ENCODE data around the gene HERC2. TPM values are rescaled to one million over a fixed set of nuclear protein-coding genes. Genes with fewer than 3 reads are reported as not detected.
"Not testable (repeated sequence)": the region's sequence is repeated elsewhere in the genome, so short reads cannot be mapped to it uniquely, and the experiment has no call there.

HERC2 gene
- total RNA-seq, 1 donor from 2014 or later = 53.4 TPM

DNA sequence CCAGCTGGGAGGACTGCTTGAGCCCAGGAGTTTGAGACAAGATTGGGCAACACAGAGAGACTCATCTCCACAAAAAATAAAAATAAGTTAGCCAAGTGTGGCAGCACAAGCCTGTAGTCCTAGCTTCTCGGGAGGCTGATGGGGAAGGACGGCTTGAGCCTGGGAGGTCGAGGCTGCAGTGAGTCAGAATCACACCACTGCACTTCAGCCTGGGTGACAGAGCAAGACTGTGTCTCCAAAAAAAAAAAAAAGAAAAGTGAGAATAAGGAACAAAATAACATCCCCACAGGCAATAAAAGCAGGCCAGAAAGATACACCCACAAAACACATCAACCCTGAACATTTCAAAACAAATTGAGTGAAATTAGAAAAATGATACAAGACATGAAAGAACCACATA is 174.2 kb downstream of the HERC2 start:
- Histone ChIP-seq H3K36me3 (ENCODE audit: control insufficient read depth, insufficient read depth, low read length) (no peaks in the 10 kb centered on the region), H3K4me3 (ENCODE audit: low read depth, low read length) (no peak overlapping the region), H3K27me3 (ENCODE audit: control insufficient read depth, insufficient read depth, low read length) (no peaks in the 10 kb centered on the region)
- TF ChIP-seq, protein P1, sequence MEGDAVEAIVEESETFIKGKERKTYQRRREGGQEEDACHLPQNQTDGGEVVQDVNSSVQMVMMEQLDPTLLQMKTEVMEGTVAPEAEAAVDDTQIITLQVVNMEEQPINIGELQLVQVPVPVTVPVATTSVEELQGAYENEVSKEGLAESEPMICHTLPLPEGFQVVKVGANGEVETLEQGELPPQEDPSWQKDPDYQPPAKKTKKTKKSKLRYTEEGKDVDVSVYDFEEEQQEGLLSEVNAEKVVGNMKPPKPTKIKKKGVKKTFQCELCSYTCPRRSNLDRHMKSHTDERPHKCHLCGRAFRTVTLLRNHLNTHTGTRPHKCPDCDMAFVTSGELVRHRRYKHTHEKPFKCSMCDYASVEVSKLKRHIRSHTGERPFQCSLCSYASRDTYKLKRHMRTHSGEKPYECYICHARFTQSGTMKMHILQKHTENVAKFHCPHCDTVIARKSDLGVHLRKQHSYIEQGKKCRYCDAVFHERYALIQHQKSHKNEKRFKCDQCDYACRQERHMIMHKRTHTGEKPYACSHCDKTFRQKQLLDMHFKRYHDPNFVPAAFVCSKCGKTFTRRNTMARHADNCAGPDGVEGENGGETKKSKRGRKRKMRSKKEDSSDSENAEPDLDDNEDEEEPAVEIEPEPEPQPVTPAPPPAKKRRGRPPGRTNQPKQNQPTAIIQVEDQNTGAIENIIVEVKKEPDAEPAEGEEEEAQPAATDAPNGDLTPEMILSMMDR (IDR thresholded peaks at IDR 0.05; ENCODE audit: insufficient read depth, low read length, poor library complexity, severe bottlenecking) = no peak
- no peak for DNase-seq (ENCODE audit: low read depth)

DNA sequence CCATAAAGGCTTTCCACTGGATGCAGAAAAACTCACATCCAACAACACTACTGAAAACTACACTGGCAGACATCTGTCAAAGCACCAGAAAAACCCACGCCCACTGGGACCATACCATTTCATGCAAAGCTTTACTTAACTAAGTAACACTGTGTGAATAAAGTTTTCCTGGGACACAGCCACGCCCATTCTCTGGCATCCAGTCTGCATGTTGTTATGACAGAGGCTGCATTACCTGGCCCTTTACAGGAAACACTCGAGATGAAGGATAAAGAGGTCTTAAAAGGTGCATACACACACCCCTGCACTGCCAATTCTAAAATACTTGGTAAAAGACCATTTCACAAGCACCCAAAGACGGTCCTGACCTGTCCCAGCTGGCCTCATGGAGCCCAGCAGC is 176.6 kb downstream of the HERC2 start:
- DNase-seq (ENCODE audit: low read depth); H3K27me3 ChIP-seq (ENCODE audit: control insufficient read depth, insufficient read depth, low read length); H3K4me3 ChIP-seq (ENCODE audit: low read depth, low read length); H3K36me3 ChIP-seq (ENCODE audit: control insufficient read depth, insufficient read depth, low read length): not testable (repeated sequence)

DNA sequence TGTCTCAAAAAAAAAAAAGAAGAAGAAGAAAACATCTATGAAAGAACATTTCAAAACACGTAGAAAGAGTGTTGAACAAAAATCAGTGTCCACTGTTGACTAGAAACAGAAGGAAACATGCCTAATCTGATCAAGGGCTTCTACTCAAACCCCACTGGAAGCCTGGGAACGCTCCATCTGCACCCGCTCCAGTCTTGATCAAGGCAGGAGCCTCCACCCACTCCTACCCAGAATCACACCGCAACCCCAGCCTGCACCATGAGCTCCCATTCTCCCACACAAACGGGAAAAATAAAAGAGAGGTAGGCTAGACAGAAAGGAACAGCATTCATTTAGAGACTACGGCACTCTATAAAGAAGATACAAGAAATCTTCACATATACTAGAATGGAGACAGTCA is 181.9 kb downstream of the HERC2 start:
- DNase-seq (ENCODE audit: low read depth) = no peak
- Histone ChIP-seq H3K27me3 (ENCODE audit: control insufficient read depth, insufficient read depth, low read length) (no peaks in the 10 kb centered on the region), H3K36me3 (ENCODE audit: control insufficient read depth, insufficient read depth, low read length) (no peaks in the 10 kb centered on the region), H3K4me3 (ENCODE audit: low read depth, low read length) (no peak overlapping the region)
- TF ChIP-seq, protein P1 (IDR thresholded peaks at IDR 0.05; ENCODE audit: insufficient read depth, low read length, poor library complexity, severe bottlenecking) = no peak

DNA sequence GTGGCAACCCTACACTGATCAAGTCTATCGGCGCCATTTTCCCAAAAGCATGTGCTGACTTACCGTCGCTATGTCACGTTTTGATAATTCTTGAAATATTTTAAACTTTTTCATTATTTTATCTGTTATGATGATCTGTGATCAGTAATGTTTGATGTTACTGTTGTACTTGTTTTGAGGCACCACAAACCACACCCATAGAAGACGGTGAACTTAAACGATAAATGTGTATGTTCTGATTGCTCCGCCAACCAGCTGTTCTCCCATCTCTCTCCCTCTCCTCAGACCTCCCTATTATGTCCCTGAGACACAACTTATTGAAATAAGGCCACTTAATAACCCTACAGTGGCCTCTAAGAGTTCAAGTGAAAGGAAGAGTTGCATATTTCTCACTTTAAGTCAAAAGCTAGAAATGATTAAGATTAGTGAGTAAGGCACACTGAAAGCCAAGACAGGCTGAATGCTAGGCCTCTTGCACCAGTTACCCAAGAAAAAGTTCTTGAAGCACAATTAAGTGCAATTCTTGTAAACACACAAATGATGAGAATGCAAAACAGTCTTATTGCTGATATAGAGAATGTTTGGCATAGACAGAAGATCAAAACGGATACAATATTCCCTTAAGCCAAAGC is 184.5 kb downstream of the HERC2 start:
- not testable (repeated sequence) for H3K27me3 ChIP-seq (ENCODE audit: control insufficient read depth, insufficient read depth, low read length); DNase-seq (ENCODE audit: low read depth); H3K4me3 ChIP-seq (ENCODE audit: low read depth, low read length); H3K36me3 ChIP-seq (ENCODE audit: control insufficient read depth, insufficient read depth, low read length)

DNA sequence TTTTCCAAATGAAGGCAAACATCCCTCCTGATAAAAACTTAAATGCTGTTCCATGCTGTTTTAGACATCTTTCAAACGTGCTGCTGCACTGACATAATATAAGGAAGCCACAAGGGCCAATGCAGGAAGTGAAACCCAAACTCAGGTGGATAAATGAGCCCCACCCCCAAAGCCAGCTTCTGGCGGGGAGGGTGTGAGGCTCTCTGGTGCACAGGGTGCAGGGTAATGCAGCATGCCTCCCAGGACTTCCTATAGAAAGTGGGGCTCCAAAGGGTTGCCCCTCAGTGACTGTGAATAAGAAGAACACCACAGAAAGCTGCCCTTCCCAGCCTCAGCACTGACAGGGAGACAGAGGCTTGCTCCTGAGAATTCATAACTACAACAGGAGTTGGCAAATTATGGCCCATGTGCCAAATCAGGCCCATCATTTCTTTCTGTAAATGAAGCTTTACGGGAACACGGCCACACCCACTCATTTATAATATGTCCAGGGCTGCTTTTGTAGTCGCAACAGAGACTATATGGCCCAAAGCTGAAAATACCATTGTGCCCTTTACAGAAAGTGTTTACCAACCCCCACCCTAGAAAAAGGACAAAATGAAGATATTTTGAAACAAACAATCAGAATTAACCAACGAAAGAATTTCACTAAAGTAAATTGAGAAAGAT is 185.6 kb downstream of the HERC2 start:
- H3K4me3 ChIP-seq (ENCODE audit: low read depth, low read length); DNase-seq (ENCODE audit: low read depth); H3K36me3 ChIP-seq (ENCODE audit: control insufficient read depth, insufficient read depth, low read length); H3K27me3 ChIP-seq (ENCODE audit: control insufficient read depth, insufficient read depth, low read length): not testable (repeated sequence)

DNA sequence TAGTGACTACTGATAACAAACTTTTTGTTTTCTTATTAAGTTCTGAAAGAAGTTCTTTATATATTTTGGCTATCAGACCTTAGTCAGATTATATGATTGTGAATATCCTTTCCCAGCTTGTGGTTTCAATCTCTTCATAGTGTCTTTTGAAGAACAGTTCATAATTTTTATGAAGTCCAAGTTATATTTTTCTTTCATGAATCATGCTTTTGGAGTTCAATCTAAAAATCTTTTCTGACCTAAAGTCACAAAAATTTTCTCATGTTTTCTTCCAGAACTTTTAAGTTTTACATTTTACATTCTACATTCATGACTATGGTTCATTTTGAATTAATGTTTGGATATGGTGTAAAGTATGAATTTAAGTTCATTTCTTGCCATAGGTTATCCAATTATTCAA is 188.7 kb downstream of the HERC2 start:
- TF ChIP-seq, protein P1 (IDR thresholded peaks at IDR 0.05; ENCODE audit: insufficient read depth, low read length, poor library complexity, severe bottlenecking) = no peak
- Histone ChIP-seq H3K36me3 (ENCODE audit: control insufficient read depth, insufficient read depth, low read length) (peaks cover 3% of the 10 kb centered on the region), H3K27me3 (ENCODE audit: control insufficient read depth, insufficient read depth, low read length) (no peaks in the 10 kb centered on the region), H3K4me3 (ENCODE audit: low read depth, low read length) (no peak overlapping the region)
- DNase-seq (ENCODE audit: low read depth) = no peak

DNA sequence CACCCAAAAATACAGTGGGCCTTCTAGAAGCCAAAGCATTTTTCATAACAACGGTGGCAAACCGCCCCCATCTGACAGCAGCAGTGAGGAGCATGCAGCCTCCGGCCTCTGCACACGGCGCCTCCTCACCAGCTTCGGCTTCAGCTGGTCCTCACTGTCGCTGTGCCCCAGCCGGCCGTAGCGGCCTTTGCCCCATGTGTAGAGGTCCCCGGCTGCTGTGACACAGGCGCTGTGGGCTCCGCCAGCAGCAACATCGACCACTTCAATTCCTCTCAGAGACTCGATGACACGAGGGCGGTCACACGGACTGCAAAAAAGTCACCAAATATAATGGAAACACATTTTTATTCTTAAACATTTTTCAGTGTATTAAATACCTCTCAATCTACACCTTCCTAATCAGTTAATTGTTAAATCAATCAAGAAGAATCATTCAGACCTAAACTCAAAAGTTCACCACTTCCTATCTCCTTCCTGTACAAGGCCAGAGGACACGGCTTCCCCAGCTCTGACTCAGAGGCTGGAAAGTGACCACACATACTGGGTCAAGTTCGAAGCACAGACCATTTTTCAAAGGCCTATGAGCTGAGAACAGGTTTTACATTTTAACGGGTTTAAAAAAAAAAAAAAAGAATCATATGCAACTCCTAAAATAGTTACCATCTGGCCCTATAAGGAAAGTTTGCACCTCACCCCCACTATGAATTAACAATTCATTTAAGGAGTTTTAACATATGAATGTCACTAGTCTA is 189.3 kb downstream of the HERC2 start:
- no peak for DNase-seq (ENCODE audit: low read depth)
- TF ChIP-seq, protein P1 (IDR thresholded peaks at IDR 0.05; ENCODE audit: insufficient read depth, low read length, poor library complexity, severe bottlenecking) = no peak
- Histone ChIP-seq H3K27me3 (ENCODE audit: control insufficient read depth, insufficient read depth, low read length) (no peaks in the 10 kb centered on the region), H3K36me3 (ENCODE audit: control insufficient read depth, insufficient read depth, low read length) (peaks cover 3% of the 10 kb centered on the region), H3K4me3 (ENCODE audit: low read depth, low read length) (no peak overlapping the region)

Measured in kidney epithelial cell (primary cell).